Esophagus squamous epithelium (tissue), 5 donors: ENCODE results near the gene SCAF8. TPM values are rescaled to one million over a fixed set of nuclear protein-coding genes. Genes with fewer than 3 reads are reported as not detected.

ENCODE experiments used
- DNase-seq: peaks from one replicate; lab custom pipeline; 2025; lab: John Stamatoyannopoulos, UW
- H3K27ac ChIP-seq, 4 donors: fragments of 200-600 bp; sonication (generic); one replicate each; pipeline ENCODE4 v1.5.1; 2016 to 2019; ENCODE audit warnings: mild to moderate bottlenecking in 1 of 4
- H3K27me3 ChIP-seq, 4 donors: fragments of 200-600 bp; sonication (generic); 1 replicate in 3 of 4; 2 replicates in 1 of 4; pipeline versions ENCODE4 v1.5.1 to v1.6.0; 2017 to 2021; ENCODE audit warnings: antibody characterized with exemption in 1 of 4
- H3K36me3 ChIP-seq, 3 donors: fragments of 200-600 bp; sonication (generic); one replicate each; pipeline ENCODE4 v1.5.1; 2016 to 2019
- H3K4me1 ChIP-seq, 3 donors: fragments of 200-600 bp; sonication (generic); one replicate each; pipeline ENCODE4 v1.5.1; 2017 to 2019
- H3K4me3 ChIP-seq, 4 donors: fragments of 200-600 bp; sonication (generic); 1 replicate in 3 of 4; 2 replicates in 1 of 4; pipeline ENCODE4 v1.5.1; 2016 to 2019; ENCODE audit warnings: mild to moderate bottlenecking in 2 of 4, moderate library complexity in 1 of 4
- H3K9me3 ChIP-seq, 3 donors: fragments of 200-600 bp; sonication (generic); one replicate each; pipeline ENCODE4 v1.5.1; 2016 to 2019
- POLR2A ChIP-seq, 4 donors: fragments of 450-650 bp; IDR thresholded peaks; one replicate each; pipeline ENCODE4 v1.6.1; 2017; ENCODE audit warnings: antibody characterized with exemption in 4 of 4, mild to moderate bottlenecking in 4 of 4, moderate library complexity in 3 of 4
- WGBS, 2 donors: methylation state at CpG; one replicate each; pipeline ENCODE4 v1.1.5; 2018; 5-methylcytosine and 5-hydroxymethylcytosine counted together
- intact Hi-C: fragments of 100-400 bp; cut with DNase I; formaldehyde crosslinking; loops from one replicate; pipeline ENCODE4 v1.15.0; 2022
- total RNA-seq, 4 donors: library from RNA; depleted of rRNA; stranded (reverse); fragments of >200 nt; gene quantifications; one replicate each; pipeline ENCODE4 v1.1.0, GENCODE V29; 2016
- TF ChIP-seq, protein P1 (sequence below), 6 experiments: fragments of 450-650 bp in 4 of 6; fragments of 200-600 bp in 2 of 6; sonication (generic) in 2 of 6; IDR thresholded peaks; one replicate each; pipeline ENCODE4 v1.5.1; 2016 to 2019; ENCODE audit warnings: antibody characterized with exemption in 6 of 6, mild to moderate bottlenecking in 4 of 6, moderate library complexity in 4 of 6
- donor health status: DM: yes; HTN: yes; CAD: no.

The SCAF8 gene
- total RNA-seq, 4 donors from 2014 or later: 14.8 to 31.3 (median 20.5) TPM

DNA sequence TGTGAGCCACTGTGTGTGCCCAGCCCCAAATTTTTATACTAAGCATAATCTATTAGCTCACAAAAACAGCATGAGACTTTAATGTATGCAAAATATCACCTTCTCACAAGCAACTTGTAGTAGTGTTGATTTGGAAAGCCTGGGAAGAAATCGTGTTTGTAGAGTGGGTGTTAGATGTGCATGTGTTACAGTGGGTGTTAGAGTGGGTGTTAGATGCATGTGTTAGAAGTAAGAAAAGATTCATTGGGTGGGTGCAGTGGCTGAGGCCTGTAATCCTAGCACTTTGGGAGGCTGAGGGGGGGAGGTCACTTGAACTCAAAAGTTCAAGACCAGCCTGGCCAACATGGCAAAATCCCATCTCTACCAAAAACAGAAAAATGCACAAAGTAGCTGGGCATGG lies 6.3 kb upstream of the SCAF8 start:
- no peak overlapping the region for H3K27ac ChIP-seq
- H3K9me3 ChIP-seq: no peaks in the 10 kb centered on the region
- TF ChIP-seq, protein P1, sequence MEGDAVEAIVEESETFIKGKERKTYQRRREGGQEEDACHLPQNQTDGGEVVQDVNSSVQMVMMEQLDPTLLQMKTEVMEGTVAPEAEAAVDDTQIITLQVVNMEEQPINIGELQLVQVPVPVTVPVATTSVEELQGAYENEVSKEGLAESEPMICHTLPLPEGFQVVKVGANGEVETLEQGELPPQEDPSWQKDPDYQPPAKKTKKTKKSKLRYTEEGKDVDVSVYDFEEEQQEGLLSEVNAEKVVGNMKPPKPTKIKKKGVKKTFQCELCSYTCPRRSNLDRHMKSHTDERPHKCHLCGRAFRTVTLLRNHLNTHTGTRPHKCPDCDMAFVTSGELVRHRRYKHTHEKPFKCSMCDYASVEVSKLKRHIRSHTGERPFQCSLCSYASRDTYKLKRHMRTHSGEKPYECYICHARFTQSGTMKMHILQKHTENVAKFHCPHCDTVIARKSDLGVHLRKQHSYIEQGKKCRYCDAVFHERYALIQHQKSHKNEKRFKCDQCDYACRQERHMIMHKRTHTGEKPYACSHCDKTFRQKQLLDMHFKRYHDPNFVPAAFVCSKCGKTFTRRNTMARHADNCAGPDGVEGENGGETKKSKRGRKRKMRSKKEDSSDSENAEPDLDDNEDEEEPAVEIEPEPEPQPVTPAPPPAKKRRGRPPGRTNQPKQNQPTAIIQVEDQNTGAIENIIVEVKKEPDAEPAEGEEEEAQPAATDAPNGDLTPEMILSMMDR (IDR thresholded peaks at IDR 0.05): no peak
- no peak for TF ChIP-seq POLR2A (IDR thresholded peaks at IDR 0.05)
- no peak for DNase-seq
- 86 to 94% methylated on average over 1 of the region's 1 CpG for WGBS, 2 donors
- H3K4me1 ChIP-seq: peaks cover 0 to 1% (median 0%) of the 10 kb centered on the region in 3 donors
- no peaks in the 10 kb centered on the region for H3K36me3 ChIP-seq
- H3K27me3 ChIP-seq: peaks cover 0 to 3% (median 0%) of the 10 kb centered on the region in 4 donors
- no peak overlapping the region for H3K4me3 ChIP-seq
- intact Hi-C loops: no loop called here

DNA sequence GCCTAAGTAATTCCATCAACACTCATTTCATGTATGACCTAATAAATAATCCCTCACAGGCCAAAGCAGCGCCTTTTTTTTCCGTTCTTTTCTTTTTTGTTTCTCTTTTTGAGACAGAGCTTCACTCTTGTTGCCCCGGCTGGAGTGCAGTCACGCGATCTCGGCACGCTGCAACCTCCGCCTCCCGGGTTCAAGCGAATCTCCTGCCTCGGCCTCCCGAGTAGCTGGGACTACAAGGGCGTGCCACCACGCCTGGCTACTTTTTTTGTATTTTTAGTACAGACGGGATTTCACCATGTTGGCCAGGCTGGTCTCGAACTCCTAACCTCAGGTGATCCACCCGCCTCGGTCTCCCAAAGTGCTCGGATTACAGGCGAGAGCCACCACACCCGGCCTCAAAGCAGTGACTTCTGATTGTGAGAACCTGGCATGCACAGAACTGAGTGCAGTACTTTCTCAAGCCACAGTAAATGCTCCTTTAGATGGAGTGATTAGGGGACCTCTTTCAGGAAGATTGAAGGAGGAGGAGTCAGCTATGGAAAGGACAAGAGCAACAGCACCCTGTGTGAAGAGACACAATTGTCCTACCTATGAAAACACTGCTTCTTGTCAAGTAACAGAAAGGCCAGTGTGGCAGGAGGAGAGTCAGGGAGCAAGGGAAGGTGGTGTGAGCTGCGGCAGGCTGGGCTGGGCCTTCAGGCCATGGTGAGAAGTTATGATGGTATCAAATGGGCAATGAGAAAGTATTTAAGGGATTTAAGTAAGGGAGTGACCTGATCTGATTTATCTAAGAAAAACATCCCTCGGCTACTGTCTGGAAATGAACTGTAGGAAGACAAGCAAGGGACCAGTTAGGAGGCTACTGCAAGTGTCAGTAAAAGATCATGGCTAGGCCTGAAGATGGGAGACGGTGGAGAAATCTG lies 1.7 kb upstream of the SCAF8 start:
- DNase-seq: no peak
- Histone ChIP-seq H3K27ac (peak overlapping the region in 1 of 4 donors; percentile 98), H3K36me3 (peaks cover 0 to 4% (median 0%) of the 10 kb centered on the region in 3 donors), H3K4me3 (no peak overlapping the region), H3K27me3 (no peaks in the 10 kb centered on the region), H3K4me1 (peaks cover 11 to 31% (median 27%) of the 10 kb centered on the region in 3 donors), H3K9me3 (no peaks in the 10 kb centered on the region)
- no peak for TF ChIP-seq POLR2A (IDR thresholded peaks at IDR 0.05)
- TF ChIP-seq, protein P1 (IDR thresholded peaks at IDR 0.05): no peak
- intact Hi-C loops: loop anchor here (10.0 kb wide), 1 partner anchor 73 kb away; no protein-coding TSS in a partner anchor
- WGBS, 2 donors: 90 to 96% methylated on average over 19 to 20 of the region's 24 CpGs

DNA sequence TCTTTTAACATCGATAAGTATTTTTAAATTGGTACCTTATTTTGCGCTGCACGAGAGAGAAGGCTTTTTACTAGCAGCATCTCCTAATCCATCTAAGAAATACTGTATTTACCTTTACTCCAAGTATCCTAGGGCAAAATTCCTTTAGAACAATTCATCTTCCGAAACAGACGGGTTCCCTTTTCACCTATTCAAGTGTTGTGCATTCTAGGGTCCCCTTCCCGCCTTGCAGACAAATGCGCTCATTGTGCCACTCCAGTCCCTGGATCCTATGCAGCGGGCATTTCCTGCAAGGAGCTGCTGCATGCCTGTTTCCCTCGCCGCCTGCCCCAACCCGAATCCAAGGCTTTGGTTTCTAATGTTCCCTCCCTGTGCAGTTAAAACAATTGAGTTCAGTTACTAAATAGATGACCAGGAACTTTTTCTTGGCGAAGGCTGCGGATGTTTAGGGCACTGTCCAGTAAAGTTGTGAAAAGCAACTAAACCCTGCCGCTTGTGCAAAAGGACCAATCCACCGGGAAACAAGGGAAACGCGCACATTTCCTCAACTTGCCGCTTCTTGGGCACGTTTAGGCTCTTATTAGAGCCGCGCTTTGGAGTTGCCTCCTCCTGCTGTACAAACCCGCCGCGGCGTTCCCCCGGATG lies 556 bp upstream of the SCAF8 start:
- no peak for TF ChIP-seq POLR2A (IDR thresholded peaks at IDR 0.05)
- TF ChIP-seq, protein P1 (IDR thresholded peaks at IDR 0.05): no peak
- WGBS, 2 donors: 6 to 11% methylated on average over 19 to 24 of the region's 26 CpGs
- no peak for DNase-seq
- H3K4me3 ChIP-seq: peak overlapping the region; percentile 78 to 95 (median 90)
- H3K9me3 ChIP-seq: no peaks in the 10 kb centered on the region
- H3K36me3 ChIP-seq: peaks cover 0 to 4% (median 0%) of the 10 kb centered on the region in 3 donors
- H3K27me3 ChIP-seq: no peaks in the 10 kb centered on the region
- H3K27ac ChIP-seq: peak overlapping the region; percentile 98 to 100 (median 100)
- peaks cover 11 to 42% (median 36%) of the 10 kb centered on the region in 3 donors for H3K4me1 ChIP-seq
- intact Hi-C loops: loop anchor here (10.0 kb wide), 1 partner anchor 72 kb away; no protein-coding TSS in a partner anchor

DNA sequence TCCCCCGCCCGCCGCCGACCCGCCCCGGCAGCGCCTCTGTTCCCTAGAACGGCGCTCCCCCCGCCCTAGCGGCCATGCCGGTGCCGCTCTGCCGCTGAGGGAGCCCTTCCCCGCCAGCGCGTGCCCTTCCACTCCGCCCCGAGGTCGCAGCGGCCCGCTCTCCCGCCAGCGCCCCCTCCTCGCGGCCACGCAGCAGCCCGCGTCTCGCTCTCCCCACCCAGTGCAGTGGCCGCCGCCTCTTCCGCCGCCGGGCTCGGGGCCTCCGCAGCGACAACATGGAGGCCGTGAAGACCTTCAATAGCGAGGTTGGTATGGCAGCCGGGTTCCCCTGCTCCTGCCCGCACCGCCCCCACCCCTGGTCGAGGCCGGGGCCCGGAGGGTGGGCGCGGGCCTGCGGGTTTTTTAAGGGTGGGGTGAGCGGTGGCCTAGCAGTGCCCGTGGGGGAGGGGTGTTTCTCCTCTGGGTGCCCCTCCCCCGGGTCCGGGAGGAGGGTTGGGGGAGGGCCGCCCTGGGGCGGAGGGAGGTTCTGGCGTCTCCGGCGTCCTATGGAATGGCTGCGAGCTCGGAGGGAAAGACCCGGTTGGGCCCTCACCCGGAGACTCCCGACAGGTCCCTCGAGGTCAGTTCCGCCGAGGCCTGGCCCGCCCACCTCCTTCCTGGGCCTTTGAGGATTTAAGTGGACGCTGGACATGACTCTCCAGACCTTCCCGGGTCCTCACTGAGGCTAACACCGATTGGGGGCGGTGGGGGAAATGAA lies 588 bp downstream of the SCAF8 start:
- TF ChIP-seq POLR2A (IDR thresholded peaks at IDR 0.05): peak in 1 of 4 donors; percentile 38
- TF ChIP-seq, protein P1 (IDR thresholded peaks at IDR 0.05): peak in 3 of 6 experiments; percentile 12 to 37 (median 19)
- WGBS, 2 donors: 0% methylated on average over 1 of the region's 71 CpGs; no CpG with 5 or more reads in 1 of the 2 donors

More for the DNA sequence above, 588 bp downstream of the SCAF8 start:
- Histone ChIP-seq H3K27me3 (no peaks in the 10 kb centered on the region), H3K4me1 (peaks cover 11 to 53% (median 41%) of the 10 kb centered on the region in 3 donors), H3K9me3 (no peaks in the 10 kb centered on the region), H3K4me3 (peak overlapping the region; percentile 78 to 95 (median 90)), H3K36me3 (peaks cover 0 to 4% (median 0%) of the 10 kb centered on the region in 3 donors), H3K27ac (peak overlapping the region; percentile 98 to 100 (median 100))
- intact Hi-C loops: loop anchor here (10.0 kb wide), 1 partner anchor 71 kb away; no protein-coding TSS in a partner anchor
- DNase-seq: peak; percentile 83
